GM12801 (cell line): ENCODE results near the gene ZNF81.

Experiments
- TF ChIP-seq, protein P1 (sequence below): IDR thresholded peaks from one replicate; pipeline ENCODE4 v1.5.1; 2011; ENCODE audit warnings: control low read depth; ENCODE audit not compliant: insufficient read length; ENCODE audit errors: extremely low read depth

ZNF81 gene

DNA sequence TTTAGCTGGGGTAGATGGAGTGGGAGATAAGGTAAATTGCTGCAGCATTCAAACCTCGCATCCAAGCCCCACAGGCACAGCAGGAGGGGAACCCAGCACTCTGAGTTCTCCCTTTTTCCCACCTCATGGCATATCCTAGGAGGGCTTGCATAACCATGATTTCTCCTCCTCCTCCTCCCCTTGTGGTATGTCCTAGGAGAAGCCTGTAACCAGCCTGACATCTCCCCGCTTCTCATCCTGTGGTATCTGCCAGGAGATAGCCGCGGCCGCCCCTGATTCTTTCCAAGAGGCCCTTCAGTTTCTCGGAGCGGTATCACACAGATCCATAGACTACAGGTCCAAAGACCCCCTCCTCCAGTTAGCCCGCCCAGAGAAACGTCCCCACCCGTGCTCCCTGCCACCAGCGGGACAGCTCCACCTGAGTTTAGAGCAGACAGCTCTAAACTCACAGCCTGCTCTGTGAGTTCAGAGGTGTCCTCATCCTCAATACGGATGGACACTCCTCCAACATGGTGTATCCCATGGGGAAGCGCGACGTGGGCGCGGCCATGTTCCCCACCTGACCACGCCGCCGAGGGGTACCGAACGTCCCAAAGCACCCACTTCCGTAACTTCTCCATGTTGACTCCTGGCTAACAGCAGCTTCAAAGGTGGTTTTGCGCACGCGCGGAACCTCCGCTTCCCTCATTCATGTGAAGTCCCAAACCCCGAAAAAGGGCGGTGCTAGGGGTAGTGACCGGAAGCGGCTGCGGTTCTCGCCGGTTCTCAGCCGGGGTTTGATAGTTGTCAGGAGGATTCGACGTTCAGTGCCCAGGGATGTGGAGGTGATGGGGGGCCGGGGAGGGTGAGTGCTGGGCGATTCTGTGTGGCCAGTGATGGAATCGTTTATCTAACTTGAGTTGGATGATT is at the start of gene ZNF81:
TSS of gene ZNF81 (plus strand) at position 739 of the 909 bp plus-strand sequence. CDS start 9,366 bp downstream, outside the sequence.
- TF ChIP-seq, protein P1, sequence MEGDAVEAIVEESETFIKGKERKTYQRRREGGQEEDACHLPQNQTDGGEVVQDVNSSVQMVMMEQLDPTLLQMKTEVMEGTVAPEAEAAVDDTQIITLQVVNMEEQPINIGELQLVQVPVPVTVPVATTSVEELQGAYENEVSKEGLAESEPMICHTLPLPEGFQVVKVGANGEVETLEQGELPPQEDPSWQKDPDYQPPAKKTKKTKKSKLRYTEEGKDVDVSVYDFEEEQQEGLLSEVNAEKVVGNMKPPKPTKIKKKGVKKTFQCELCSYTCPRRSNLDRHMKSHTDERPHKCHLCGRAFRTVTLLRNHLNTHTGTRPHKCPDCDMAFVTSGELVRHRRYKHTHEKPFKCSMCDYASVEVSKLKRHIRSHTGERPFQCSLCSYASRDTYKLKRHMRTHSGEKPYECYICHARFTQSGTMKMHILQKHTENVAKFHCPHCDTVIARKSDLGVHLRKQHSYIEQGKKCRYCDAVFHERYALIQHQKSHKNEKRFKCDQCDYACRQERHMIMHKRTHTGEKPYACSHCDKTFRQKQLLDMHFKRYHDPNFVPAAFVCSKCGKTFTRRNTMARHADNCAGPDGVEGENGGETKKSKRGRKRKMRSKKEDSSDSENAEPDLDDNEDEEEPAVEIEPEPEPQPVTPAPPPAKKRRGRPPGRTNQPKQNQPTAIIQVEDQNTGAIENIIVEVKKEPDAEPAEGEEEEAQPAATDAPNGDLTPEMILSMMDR: no peak

DNA sequence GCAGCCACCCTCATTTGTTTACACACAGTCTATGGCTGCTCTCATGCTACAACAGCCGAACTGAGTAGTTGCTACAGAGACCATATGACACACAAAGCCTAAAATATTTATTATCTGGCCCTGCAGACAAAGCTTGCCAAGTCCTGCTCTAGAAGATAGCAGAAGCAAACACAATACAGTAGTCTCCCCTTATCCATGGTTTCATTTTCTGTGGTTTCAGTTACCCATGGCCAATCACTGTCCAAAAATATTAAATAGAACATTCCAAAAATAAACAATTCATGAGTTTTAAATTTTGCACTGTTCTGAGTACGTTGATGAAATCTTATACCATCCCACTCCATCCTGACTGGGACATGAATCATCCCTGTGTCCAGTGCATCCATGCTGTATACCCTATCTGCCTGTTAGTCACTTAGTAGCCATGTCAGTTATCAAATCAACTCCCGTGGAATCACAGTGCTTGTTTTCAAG is 40.2 kb upstream of the ZNF81 start:
- TF ChIP-seq, protein P1: no peak

DNA sequence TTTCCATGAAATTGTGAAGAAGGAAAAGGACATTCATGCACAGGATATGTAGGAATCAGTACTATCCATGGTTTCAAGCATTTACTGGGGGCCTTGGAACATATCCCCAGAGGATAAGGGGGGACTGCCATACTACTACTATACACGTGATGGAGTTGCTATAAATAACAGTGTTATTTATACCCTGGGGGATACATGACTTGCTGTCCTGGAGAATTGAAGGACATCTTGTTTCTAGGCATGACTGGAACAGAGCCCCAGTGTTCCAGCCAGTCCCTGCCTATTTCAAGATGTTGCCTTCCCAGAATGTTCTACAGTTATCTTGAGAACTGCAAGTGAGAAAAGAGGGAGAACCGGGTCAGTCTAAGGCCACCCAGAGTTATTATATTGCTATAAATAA is 39.6 kb upstream of the ZNF81 start:
- TF ChIP-seq, protein P1: no peak

DNA sequence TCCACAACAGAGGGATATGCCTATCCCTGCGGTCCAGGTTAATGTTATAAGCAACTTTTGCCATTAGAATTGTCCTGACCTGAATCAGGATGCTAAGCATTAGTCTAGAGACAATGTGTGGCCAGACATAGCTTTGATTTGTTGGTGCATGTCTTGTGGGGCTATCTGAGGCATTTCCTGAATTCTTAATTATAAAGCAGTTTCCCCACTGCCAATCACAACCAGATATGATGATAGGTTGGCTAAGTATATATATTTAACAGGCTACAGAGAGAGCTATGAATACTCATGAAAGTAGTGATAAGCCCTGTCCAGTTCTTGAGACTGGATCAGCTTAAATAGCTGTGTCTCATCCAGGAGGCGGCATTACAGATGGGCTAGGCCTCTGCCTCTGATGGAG is 37.8 kb upstream of the ZNF81 start:
- TF ChIP-seq, protein P1: no peak

DNA sequence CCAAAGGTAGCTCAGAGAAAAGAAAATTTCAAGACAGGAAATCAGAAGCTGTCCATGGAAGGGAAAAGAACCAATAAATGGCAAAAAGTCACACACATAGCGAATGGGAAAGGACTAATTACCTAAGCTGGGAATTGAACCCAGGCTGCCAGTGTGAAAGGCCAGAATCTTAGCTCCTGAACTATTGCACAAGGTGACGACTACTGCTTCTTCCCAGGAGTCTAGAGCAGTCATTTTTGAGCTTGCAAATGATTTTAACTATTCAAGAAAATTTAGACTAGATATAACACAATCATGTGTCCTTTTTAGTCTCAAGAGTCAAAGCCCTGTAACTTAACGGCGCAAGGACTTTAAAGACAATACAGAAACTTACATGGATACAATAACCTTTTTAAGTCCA is 34.1 kb upstream of the ZNF81 start:
- TF ChIP-seq, protein P1: no peak

DNA sequence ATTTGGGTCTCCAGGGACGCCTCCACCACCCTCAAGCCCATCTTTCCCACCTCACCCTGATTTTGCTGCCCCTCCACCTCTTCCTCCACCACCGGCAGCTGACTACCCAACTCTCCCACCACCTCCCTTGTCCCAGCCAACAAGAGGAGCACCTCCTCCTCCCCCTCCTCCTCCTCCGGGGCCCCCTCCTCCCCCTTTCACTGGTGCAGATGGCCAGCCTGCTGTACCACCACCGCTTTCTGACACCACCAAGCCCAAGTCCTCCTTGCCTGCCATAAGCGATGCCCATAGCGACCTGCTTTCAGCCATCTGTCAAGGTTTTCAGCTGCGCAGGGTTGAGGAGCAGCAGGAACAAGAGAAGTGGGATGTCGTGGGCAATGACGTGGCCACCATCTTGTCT is 32.4 kb upstream of the ZNF81 start:
- TF ChIP-seq, protein P1: no peak

DNA sequence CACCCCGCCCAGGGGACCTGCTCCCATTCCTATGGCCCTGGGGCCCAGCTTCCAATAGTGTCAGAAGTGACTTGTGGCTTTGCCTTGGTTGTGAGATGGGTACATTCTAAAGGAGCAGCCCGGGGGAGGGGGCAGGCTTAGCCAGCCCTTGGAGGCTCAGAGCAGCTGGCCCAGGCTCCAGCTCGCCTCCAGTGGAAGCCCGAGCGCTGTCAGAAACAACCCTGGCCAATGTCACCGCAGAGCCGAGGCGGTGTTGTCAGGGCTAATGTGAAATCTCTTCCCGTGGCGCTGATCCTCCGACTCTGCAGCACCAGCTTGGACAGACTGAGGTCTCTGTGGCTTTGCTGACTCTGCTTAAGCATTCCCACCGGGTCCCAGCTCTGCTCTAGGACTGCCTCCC is 29.2 kb upstream of the ZNF81 start:
- TF ChIP-seq, protein P1: no peak
